GM21381 (cell line): ENCODE data around the gene DAB2.
A peak's percentile ranks its signal among the peaks of the same experiment; 100 is the strongest.

Experiments used
- ATAC-seq: cut with Tn5 transposase; IDR thresholded peaks from one replicate; pipeline ENCODE4 v1.9.1; 2021; ENCODE audit warnings: mild to moderate bottlenecking, moderate library complexity; ENCODE audit not compliant: unreplicated experiment

Gene DAB2

GRCh38 chr5:39424736-39425637 lies at the start of gene DAB2:
Gene DAB2 (minus strand): TSS chr5:39424980. CDS start chr5:39394320, 30,660 bp downstream.
- peak; percentile 54 for ATAC-seq

GRCh38 chr5:39473156-39473775 lies 48.5 kb upstream of the DAB2 start:
- ATAC-seq, result no peak

GRCh38 chr5:39471836-39472508 lies 47.2 kb upstream of the DAB2 start:
- no peak for ATAC-seq

- no peak for ATAC-seq
Observed at GRCh38 chr5:39470811-39471210, 46.0 kb upstream of the DAB2 start.

- no peak for ATAC-seq
Observed at GRCh38 chr5:39469777-39470415, 45.1 kb upstream of the DAB2 start.

GRCh38 chr5:39469176-39469575 lies 44.4 kb upstream of the DAB2 start:
- no peak for ATAC-seq

GRCh38 chr5:39466846-39467245 lies 42.1 kb upstream of the DAB2 start:
- ATAC-seq, result no peak

GRCh38 chr5:39465843-39466242 lies 41.1 kb upstream of the DAB2 start:
- ATAC-seq, result no peak

- no peak for ATAC-seq
Observed at GRCh38 chr5:39465097-39465496, 40.3 kb upstream of the DAB2 start.

- ATAC-seq, result no peak
Observed at GRCh38 chr5:39464088-39464487, 39.3 kb upstream of the DAB2 start.

- no peak for ATAC-seq
Observed at GRCh38 chr5:39462211-39462610, 37.4 kb upstream of the DAB2 start.

GRCh38 chr5:39461007-39461682 lies 36.4 kb upstream of the DAB2 start:
- peak; percentile 97 for ATAC-seq

- no peak for ATAC-seq
Observed at GRCh38 chr5:39459907-39460306, 35.1 kb upstream of the DAB2 start.

- no peak for ATAC-seq
Observed at GRCh38 chr5:39459071-39459470, 34.3 kb upstream of the DAB2 start.

- ATAC-seq, result no peak
Observed at GRCh38 chr5:39455645-39456044, 30.9 kb upstream of the DAB2 start.

- no peak for ATAC-seq
Observed at GRCh38 chr5:39453606-39454005, 28.8 kb upstream of the DAB2 start.

- no peak for ATAC-seq
Observed at GRCh38 chr5:39452846-39453245, 28.1 kb upstream of the DAB2 start.

- ATAC-seq, result no peak
Observed at GRCh38 chr5:39451276-39451941, 26.6 kb upstream of the DAB2 start.

GRCh38 chr5:39450487-39450886 lies 25.7 kb upstream of the DAB2 start:
- ATAC-seq, result no peak

GRCh38 chr5:39449591-39449990 lies 24.8 kb upstream of the DAB2 start:
- no peak for ATAC-seq
